T-helper 1 cell (primary cell): Measurements from ENCODE around the gene DEFB113.

ENCODE experiments used
- DNase-seq, 5 donors: peaks; one replicate each; pipeline ENCODE4 v3.0.0-alpha.2; 2012 to 2020

Gene DEFB113

GRCh38 chr6:49934770-49935169 lies 34.7 kb downstream of the DEFB113 start:
- DNase-seq = no peak

- DNase-seq = no peak
Observed at GRCh38 chr6:49933526-49933925, 35.9 kb downstream of the DEFB113 start.

- DNase-seq = no peak
Observed at GRCh38 chr6:49929340-49929739, 40.1 kb downstream of the DEFB113 start.

GRCh38 chr6:49923826-49924225 lies 45.6 kb downstream of the DEFB113 start:
- DNase-seq = no peak

- DNase-seq = no peak
Observed at GRCh38 chr6:49919935-49920644, 49.3 kb downstream of the DEFB113 start.

GRCh38 chr6:49919261-49919660 lies 50.2 kb downstream of the DEFB113 start:
- no peak for DNase-seq

- no peak for DNase-seq
Observed at GRCh38 chr6:49918787-49919186, 50.6 kb downstream of the DEFB113 start.
